Jurkat, Clone E6-1 (cell line): Measurements from ENCODE around the gene ANKUB1.

Source experiments
- DNase-seq: peaks from one replicate; pipeline ENCODE4 v3.0.0-alpha.2; 2011; ENCODE audit warnings: low read depth, low spot score
- H3K4me3 ChIP-seq: 2 replicates; pipeline ENCODE4 v1.5.1; 2011; ENCODE audit warnings: mild to moderate bottlenecking, low read length, control low read depth, moderate library complexity

The ANKUB1 gene

GRCh38 chr3:149812165-149812605 lies 19.8 kb upstream of the ANKUB1 start:
- DNase-seq, result no peak
- H3K4me3 ChIP-seq, result peak overlapping the region; percentile 66

- no peak overlapping the region for H3K4me3 ChIP-seq
- no peak for DNase-seq
Measured at GRCh38 chr3:149810846-149811245, 18.5 kb upstream of the ANKUB1 start.

- DNase-seq, result no peak
Measured at GRCh38 chr3:149809699-149810098, 17.3 kb upstream of the ANKUB1 start.

GRCh38 chr3:149808209-149808829 lies 16.0 kb upstream of the ANKUB1 start:
- DNase-seq, result peak; percentile 37
- no peak overlapping the region for H3K4me3 ChIP-seq

More at GRCh38 chr3:149809699-149810098, 17.3 kb upstream of the ANKUB1 start:
- H3K4me3 ChIP-seq, result no peak overlapping the region

GRCh38 chr3:149806171-149806778 lies 13.9 kb upstream of the ANKUB1 start:
- no peak overlapping the region for H3K4me3 ChIP-seq
- DNase-seq, result no peak

GRCh38 chr3:149801639-149802038 lies 9.3 kb upstream of the ANKUB1 start:
- no peak overlapping the region for H3K4me3 ChIP-seq
- DNase-seq, result no peak

- no peak overlapping the region for H3K4me3 ChIP-seq
- no peak for DNase-seq
Measured at GRCh38 chr3:149801195-149801594, 8.8 kb upstream of the ANKUB1 start.

GRCh38 chr3:149800693-149801092 lies 8.3 kb upstream of the ANKUB1 start:
- H3K4me3 ChIP-seq, result no peak overlapping the region
- DNase-seq, result no peak

GRCh38 chr3:149796026-149796425 lies 3.7 kb upstream of the ANKUB1 start:
- H3K4me3 ChIP-seq, result no peak overlapping the region
- DNase-seq, result no peak

- no peak for DNase-seq
- H3K4me3 ChIP-seq, result no peak overlapping the region
Measured at GRCh38 chr3:149790698-149791097, 1.7 kb downstream of the ANKUB1 start.

GRCh38 chr3:149790268-149790667 lies 2.1 kb downstream of the ANKUB1 start:
- DNase-seq, result no peak
- H3K4me3 ChIP-seq, result no peak overlapping the region

GRCh38 chr3:149784064-149784704 lies 8.2 kb downstream of the ANKUB1 start:
- DNase-seq, result no peak

GRCh38 chr3:149783576-149783975 lies 8.8 kb downstream of the ANKUB1 start:
- H3K4me3 ChIP-seq, result no peak overlapping the region
- no peak for DNase-seq

More at GRCh38 chr3:149784064-149784704, 8.2 kb downstream of the ANKUB1 start:
- no peak overlapping the region for H3K4me3 ChIP-seq

- no peak for DNase-seq
Measured at GRCh38 chr3:149781741-149782140, 10.6 kb downstream of the ANKUB1 start.

GRCh38 chr3:149781211-149781610 lies 11.1 kb downstream of the ANKUB1 start:
- H3K4me3 ChIP-seq, result no peak overlapping the region
- no peak for DNase-seq

More at GRCh38 chr3:149781741-149782140, 10.6 kb downstream of the ANKUB1 start:
- H3K4me3 ChIP-seq, result no peak overlapping the region

GRCh38 chr3:149777414-149778214 lies 14.7 kb downstream of the ANKUB1 start:
- no peak for DNase-seq
- H3K4me3 ChIP-seq, result no peak overlapping the region

GRCh38 chr3:149776170-149776569 lies 16.2 kb downstream of the ANKUB1 start:
- DNase-seq, result no peak
- H3K4me3 ChIP-seq, result no peak overlapping the region

GRCh38 chr3:149772861-149773260 lies 19.5 kb downstream of the ANKUB1 start:
- DNase-seq, result no peak
- no peak overlapping the region for H3K4me3 ChIP-seq

- no peak overlapping the region for H3K4me3 ChIP-seq
- DNase-seq, result peak; percentile 22
Measured at GRCh38 chr3:149771652-149772271, 20.6 kb downstream of the ANKUB1 start.
